Stimulated activated CD8-positive, alpha-beta memory T cell treated with anti-CD3 and anti-CD28 coated beads, Interleukin-12 subunit alpha, Interleukin-12 subunit beta, amount 100 ng/mL, for 24 hours (primary cell): Measurements from ENCODE around the gene ALG10B.
A peak's percentile ranks its signal among the peaks of the same experiment; 100 is the strongest.
"Not testable (repeated sequence)": the region's sequence is repeated elsewhere in the genome, so short reads cannot be mapped to it uniquely, and the experiment has no call there.

Experiments
- DNase-seq: peaks from one replicate; pipeline ENCODE4 v3.0.0-alpha.2; 2020; ENCODE audit errors: extremely low read depth

The ALG10B gene, protein sequence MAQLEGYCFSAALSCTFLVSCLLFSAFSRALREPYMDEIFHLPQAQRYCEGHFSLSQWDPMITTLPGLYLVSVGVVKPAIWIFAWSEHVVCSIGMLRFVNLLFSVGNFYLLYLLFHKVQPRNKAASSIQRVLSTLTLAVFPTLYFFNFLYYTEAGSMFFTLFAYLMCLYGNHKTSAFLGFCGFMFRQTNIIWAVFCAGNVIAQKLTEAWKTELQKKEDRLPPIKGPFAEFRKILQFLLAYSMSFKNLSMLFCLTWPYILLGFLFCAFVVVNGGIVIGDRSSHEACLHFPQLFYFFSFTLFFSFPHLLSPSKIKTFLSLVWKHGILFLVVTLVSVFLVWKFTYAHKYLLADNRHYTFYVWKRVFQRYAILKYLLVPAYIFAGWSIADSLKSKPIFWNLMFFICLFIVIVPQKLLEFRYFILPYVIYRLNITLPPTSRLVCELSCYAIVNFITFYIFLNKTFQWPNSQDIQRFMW

DNA sequence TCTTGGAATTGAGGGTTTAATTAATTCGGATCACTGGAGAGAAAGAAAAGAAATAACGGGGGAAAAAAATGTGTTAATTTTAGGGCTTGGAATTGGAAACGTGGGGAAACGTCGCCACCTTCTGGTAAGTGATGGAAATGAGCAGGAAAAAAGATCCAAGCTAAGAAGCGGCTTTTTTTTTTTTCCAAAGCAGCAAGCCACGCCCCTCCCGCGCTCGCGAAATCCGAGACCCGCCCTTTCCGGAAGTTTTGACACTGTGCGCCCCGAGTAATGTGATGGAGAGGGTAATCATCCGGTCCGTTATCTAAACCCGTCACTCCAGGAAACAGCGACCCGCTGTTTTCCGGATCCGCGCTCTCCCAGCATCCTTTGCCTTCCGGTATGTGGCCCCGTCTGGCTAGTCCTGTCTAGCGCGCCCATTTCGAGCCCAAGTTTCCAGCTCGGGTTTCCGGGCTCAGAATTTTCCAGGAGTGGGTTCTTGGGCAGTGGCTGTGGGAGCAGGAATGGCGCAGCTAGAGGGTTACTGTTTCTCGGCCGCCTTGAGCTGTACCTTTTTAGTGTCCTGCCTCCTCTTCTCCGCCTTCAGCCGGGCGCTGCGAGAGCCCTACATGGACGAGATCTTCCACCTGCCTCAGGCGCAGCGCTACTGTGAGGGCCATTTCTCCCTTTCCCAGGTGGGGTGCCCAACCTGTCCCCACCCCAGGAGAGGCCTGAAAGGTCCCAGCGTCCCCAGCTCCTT, at the start of gene ALG10B:
ALG10B (plus strand) TSS at position 384 of the 739 bp plus-strand sequence; CDS start at position 504, 120 bp downstream.
- DNase-seq, result peak; percentile 70

DNA sequence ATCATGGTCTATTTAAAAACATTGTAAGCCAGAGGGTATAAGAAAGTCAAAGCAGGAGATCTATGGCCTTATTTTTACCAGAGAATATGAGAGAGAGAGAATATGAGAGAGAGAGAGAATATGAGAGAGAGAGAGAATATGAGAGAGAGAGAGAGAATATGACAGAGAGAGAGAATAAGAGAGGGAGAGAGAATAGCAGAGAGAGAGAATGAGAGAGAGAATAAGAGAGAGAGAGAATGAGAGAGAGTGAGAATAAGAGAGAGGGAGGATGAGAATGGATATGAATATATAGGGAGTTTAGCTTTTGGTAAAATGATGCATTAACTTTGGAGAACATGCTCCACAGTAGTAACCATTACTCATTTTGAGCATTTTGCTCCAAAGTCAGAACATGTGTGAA, 48.0 kb upstream of the ALG10B start:
- no peak for DNase-seq

DNA sequence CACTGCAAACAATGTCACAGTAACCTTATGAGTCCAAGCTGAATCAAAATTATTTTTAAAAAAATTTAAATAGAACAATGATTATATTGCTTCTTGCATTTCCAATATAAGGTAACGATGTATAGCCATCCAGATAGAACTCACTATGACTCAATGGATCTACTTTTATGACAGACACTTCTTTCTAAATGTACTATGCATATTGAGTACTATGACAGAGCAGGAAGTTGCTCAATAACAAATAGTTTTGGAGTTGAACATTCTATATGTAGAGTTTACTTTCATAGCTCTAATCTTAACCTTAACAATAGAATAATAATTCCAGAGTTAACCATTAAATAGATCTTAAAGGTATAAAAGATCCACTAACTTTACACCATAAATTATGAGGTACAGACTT, 46.7 kb upstream of the ALG10B start:
- no peak for DNase-seq

DNA sequence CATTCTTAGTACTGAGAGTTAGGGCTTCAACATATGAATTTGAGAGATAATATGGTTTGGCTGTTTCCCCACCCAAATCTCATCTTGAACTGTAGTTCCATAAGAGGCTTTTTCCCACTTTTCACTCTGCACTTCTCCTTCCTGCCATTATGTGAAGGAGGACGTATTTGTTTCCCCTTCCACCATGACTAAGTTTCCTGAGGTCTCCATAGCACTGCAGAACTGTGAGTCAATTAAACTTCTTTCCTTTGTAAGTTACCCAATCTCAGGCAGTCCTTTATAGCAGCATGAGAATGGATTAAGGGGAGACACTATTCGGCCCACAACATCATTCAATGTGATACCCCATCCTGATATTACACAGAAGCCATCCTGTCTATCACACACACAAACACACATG, 36.8 kb upstream of the ALG10B start:
- DNase-seq, result no peak

DNA sequence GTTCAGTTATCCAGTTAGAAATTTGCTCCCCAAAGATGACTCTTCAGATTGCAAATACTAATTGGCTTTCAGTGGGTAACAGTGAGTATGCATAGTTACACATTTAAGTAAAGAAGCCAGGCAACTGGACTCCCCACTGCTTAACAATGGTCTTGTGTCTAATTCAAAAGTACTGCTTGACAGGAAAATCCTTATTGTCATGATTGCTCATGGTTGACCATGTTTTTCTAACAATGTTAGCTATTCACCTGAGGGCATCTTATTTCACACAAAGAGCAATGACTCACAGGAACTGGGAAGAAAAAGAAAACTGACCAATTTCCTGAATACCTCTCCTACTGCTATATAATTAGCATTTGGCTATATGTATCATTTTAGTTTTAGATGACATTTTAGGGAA, 33.7 kb upstream of the ALG10B start:
- DNase-seq, result no peak

DNA sequence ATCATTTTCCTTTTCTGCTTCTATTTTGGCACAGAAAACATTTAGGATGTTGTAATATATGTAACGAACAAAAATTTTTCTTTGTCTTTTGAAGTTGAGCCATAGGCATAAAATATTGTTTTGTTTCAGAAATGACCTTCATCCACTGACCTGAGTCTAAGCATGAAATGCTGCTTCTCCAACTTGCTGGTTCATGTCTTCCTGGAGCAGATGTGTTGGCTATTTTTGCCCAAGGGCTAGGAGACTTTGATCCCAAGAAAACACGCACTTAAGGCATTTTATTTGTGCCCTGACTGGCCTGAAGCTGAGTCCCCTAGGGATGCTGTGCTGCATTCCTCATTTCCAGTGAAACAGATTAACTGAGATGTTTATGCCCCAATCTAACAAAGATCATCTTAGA, 27.2 kb upstream of the ALG10B start:
- DNase-seq, result no peak

DNA sequence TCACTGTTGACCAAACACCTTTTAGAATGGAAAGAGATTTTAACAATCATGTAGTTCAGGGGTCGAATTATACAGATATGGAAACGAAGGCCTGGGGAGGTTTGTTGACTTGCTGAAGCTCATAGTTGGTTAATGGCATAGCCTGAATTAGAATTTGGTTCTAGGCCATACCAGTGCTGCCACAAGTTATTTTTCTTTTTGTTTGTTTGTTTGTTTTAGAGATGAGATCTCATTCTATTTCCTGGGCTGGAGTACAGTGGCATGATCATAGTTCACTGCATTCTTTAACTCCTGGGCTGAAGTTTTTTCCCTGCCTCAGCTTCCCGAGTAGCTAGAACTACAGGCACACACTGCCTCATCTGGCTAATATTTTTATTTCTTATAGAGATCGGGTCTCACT, 25.4 kb upstream of the ALG10B start:
- no peak for DNase-seq

DNA sequence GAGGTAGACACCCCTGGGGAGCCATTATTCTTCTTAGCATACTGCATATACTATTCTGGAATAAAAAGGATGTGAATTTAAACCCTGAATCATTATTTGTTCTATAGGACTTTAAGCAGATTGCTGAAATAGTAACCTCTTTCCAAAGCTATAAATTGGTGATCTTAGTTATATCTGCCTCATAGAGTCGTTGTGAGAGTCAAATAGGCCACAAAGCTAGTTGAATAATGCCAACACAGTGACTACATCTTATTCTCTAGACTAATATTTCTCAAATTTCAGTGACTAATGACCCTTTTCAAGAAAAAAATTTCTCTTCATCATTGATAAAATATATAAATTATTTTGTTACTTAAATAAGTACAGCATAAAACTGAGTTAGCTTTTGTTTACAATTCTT, 13.6 kb upstream of the ALG10B start:
- not testable (repeated sequence) for DNase-seq

DNA sequence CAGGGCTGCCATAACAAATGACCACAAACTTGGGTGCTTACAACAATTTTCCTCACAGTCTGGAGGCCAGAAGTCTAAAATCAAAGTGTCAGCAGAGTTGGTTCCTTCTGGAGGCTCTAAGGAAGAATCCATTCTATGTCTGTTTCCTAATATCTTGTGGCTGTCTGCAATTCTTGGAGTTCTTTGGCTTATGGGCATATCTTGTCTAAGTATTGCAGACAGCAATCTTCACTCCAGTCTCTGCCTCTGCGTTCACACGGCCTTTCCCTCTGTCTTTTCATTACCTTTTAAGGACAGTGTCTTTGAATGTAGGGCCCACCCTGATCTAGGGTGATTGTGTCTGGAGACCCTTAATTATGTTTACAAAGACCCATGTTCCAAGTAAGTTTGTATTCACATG, 5.4 kb downstream of the ALG10B start:
- DNase-seq, result not testable (repeated sequence)

DNA sequence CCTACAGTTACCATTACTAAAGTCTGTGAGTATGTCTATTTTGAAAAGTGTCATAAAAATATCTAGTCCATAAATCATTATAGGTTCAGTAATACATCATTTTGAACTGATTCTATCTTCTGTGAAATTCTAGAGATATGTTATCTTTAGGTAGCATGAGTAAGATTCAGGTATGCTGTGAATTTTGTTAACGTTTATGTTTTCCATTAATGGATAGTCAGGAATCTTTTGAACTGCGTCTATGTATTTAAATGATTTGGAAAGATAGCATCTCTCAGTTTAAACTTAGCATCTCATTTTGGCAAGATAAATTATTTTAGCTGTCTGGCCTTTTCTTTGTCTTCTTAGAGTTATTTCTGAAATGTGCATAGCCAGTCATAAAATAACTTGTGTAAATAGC, 8.3 kb downstream of the ALG10B start:
- no peak for DNase-seq

DNA sequence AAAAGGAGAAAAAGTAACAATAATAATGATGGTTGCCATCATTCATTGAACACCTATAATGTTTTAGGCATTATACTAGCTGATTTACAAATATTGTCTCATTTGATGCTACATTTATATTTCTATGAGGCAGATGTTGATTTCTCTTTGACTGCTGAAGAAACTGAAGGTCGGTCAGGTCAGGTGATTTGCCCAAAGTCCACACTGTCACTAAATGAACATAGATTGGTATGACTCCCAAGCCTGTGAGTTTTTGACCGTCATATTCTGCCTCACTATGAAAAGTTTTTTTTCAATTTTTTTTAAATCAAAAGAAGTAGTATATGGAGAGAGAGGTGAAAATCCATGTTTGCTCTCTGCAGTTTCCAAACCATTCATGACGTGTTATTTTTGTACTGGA, 10.8 kb downstream of the ALG10B start:
- DNase-seq, result no peak

DNA sequence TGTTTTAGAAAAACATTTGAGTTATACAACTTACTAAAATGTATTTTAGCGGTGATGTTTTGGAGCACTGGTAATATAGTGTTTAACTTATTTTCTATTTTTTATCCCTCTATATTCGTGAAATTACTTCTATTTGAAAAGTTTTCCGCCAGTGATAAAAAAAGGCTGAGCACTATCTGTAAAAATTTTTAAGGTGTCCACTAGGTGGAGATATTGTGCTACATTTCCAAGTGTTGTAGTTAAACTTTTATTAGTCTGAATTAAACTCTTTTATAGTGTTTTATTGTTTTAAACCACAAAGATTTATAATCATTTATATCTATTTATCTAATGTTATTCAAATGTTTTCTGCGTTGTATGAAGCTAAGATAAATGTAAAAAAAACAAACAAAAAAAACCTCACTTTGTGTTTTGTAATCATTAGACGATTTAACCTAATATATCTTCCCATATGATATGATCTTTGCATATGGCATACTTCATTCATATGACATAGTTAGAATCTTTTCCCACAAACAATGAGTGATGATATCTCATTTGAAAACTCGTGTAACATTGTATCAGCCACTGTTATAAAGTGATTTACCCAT, 11.8 kb downstream of the ALG10B start:
- no peak for DNase-seq

DNA sequence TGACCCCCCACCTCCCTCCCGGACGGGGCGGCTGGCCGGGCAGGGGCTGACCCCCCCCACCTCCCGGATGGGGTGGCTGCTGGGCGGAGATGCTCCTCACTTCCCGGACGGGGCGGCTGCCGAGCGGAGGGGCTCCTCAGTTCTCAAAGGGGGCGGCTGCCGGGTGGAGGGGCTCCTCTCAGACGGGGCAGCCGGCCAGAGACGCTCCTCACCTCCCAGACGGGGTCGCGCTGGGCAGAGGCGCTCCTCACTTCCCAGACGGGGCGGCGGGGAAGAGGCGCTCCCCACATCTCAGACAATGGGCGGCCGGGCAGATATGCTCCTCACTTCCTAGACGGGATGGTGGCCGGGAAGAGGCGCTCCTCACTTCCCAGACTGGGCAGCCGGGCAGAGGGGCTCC, 13.8 kb downstream of the ALG10B start:
- DNase-seq, result not testable (repeated sequence)

DNA sequence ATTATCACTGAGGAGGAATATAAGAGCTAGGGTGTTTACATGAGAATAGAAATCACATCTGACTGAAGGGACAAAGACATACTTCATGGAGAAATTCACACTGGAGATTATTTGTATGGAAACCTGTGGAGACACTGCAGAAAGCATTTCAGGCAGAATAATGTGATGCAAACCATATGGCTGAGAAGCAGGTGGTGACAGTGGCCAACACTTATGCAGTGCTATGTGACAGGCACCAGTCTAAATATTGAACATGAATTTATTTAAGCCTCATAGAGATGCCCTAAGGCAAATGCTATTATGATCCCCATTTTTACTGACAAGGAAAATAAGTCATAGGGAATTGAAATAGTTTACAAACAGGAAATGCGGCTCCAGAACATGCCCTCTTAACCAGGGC, 16.2 kb downstream of the ALG10B start:
- DNase-seq, result no peak

DNA sequence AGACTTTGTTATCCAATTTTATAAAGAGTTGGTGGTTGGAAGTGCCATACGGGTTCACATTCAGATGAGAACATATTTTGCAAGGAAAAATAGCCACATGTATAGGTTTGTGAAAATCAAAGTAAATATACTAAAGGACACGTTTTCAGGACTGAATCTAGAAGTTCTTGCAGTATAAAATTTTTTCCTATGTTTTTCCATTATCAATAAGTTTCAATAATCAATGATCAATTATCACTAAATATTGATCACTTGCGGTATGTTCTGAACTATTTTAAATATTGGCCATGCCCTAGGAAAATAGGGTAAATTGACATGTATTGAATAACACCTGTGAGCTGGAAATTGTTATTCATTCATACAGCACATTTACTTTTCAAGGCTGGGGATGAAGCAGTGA, 25.9 kb downstream of the ALG10B start:
- no peak for DNase-seq

DNA sequence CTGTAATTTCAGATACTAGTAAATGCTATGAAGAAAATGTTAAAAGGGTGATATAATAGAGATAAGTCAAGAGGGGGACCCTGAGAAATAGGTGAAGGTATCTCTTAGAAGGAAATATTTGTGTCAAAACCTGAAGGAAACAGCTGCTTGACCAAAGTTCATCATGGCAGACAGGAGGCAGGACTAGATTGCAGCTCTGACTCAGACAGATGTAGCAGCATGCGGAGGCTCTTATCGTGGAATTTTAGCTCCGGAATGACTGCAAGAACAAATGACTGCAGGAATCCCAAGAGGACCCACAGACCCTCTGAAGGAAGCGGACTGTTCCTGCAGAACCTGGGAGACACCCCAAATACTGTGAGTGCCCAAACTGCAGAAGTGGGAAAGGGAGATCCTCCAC, 26.7 kb downstream of the ALG10B start:
- not testable (repeated sequence) for DNase-seq

DNA sequence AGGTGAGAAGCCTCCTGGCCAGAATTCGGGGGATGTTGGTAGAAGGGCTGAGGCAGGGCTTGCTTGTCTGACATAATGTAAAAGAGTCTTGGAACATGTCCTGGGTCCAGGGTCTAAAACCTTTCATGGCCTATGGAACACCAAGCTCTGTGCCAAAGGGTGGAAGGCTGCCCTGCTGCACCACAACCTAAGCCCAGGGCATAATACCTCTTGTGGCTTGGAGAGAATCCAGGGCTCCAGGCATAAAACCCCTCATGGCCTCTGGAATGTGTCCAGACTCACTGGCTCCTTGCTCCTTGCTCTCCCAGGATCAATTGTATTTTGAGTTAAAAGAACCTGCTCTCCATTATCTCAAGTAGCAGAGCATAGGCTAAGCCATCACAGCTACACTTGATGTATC, 27.3 kb downstream of the ALG10B start:
- DNase-seq, result not testable (repeated sequence)

DNA sequence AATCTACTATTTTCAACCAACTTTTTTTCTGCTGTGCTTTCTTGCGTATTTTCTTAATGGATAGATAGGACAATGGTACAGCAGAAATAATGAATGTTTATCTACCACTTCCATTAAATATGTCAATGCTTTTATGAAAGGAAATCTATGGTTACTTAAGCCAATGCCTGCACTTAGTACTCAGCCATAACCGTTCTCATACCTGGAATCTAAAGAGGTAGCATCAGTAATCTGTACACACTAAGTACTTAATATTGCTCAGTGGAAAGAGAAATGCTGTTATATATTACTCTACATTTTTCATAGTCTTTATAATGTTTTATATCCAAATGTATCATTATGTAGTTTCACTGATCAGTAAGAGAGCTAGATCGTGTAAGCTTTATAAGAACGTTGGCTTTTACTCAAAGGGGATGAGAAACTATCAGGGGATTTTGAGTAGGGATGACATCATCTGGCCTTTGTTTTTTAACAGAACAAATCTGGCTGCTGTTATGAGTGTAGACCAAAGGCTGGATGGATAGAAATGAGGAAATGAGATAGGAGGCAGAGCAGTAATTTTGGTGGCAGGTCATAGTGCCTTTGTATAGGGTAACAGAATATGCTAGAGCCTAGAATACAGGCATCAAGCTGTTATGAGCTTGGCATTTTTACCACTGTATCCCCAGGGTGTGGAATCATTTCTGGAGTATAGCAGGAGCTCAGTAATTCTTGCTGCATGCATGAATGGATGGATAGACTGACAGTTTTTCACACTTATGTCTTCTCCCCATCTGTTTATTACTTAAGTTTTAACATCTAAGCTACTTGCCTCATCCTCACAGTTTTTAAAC, 34.0 kb downstream of the ALG10B start:
- no peak for DNase-seq

DNA sequence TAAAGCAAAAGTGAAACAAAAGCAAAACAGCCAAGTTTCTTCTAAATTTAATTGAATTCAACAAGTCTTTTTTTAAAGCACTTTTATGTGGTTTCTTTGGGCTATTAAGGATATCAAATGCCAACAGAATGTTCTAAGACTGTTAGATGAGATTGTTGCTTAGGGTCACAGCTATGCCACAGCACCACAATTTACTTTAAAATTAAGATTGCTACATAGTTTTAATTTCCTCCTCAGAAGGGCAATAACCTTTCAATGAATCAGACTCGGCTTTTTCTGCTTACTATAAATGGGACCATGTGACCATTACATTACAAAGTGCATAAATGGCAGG, 34.6 kb downstream of the ALG10B start:
- DNase-seq, result not testable (repeated sequence)

DNA sequence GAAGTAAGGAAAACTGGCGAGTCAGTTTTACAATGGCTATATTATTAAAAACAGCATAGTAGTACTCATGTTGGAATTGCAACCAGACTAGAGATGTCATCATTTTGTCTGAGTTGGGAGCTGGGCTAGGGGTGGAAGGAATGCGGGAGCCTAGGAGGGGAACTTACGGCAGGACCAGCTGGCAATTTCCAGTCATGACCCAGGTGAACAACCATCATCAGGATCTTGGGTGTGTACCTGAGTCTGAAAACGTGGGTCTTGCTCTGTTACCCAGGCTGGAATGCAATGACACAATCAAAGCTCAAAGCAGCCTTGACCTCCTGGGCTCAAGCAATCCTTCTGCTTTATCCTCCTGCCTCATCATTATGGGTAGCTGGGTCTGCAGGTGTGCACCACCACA, 50.9 kb downstream of the ALG10B start:
- DNase-seq, result no peak

DNA sequence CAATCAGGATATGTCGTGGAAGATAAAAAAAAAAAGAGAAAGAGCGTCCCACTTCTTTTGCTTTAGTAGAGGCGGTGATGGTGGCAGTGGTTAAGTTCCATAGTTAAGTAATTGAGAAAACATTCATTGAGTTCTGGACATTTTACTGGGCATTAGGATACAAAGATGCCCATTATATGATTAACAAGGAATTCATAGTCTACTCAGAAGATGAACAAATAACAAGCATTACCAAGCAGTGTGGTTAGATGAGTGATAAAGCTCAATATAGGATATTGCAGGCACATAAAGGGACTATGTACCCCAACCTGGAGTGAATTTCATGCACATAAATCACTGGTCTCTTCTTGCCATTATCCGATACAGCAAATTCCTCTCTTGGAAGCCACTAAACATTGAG, 53.7 kb downstream of the ALG10B start:
- DNase-seq, result no peak

DNA sequence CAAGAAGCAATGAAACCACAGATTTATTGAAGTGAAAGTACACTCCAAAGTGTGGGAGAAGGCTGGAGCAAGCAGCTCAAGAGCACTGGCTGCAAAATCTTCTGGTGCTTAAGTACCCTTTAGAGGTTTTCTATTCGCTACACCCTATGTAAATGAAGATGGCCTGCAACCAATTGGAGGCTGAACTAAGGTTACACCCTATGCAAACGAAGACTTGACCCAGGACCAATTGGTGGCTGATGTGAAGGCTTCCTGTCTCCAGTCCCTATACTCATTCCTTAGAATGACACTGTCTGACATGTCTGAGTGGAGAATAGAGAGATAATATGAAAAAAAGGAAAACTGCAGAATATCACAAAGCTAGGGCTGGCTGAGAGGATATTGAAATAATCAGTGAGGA, 57.2 kb downstream of the ALG10B start:
- DNase-seq, result no peak
